HEK293T (cell line): ENCODE measurements around the gene ASB2.

ENCODE experiments used
- CTCF ChIA-PET: fragments of 350-600 bp; formaldehyde crosslinking; extraction: SDS; loops from one replicate; lab custom pipeline; 2021; ENCODE audit warnings: antibody characterized with exemption, inconsistent platforms; lab: Yijun Ruan, JAX
- POLR2A ChIA-PET: fragments of 350-600 bp; formaldehyde crosslinking; extraction: SDS; loops from one replicate; lab custom pipeline; 2020; ENCODE audit warnings: antibody characterized with exemption, inconsistent platforms; lab: Yijun Ruan, JAX
- DNase-seq: peaks from one replicate; pipeline ENCODE4 v3.0.0; 2012; ENCODE audit warnings: mixed read lengths; ENCODE audit errors: extremely low spot score
- ARNT ChIP-seq: fragments of 450-650 bp; IDR thresholded peaks from 2 replicates; pipeline ENCODE4 v1.6.1; 2017; ENCODE audit warnings: mild to moderate bottlenecking
- BHLHE40 ChIP-seq: fragments of 450-650 bp; IDR thresholded peaks from 2 replicates; pipeline ENCODE4 v1.6.1; 2016; ENCODE audit warnings: mild to moderate bottlenecking, moderate library complexity, borderline replicate concordance
- CTBP1 ChIP-seq: fragments of 450-650 bp; IDR thresholded peaks from 2 replicates; pipeline ENCODE4 v1.6.1; 2016; ENCODE audit warnings: borderline replicate concordance
- ELF4 ChIP-seq: fragments of 450-650 bp; IDR thresholded peaks from 2 replicates; pipeline ENCODE4 v1.6.1; 2017; ENCODE audit warnings: antibody characterized with exemption
- FOXA1 ChIP-seq: fragments of 450-650 bp; IDR thresholded peaks from 2 replicates; pipeline ENCODE4 v1.6.1; 2016; ENCODE audit warnings: mild to moderate bottlenecking
- FOXK2 ChIP-seq: fragments of 450-650 bp; IDR thresholded peaks from 2 replicates; pipeline ENCODE4 v1.6.1; 2016; ENCODE audit warnings: mild to moderate bottlenecking
- FOXM1 ChIP-seq: fragments of 450-650 bp; IDR thresholded peaks from 2 replicates; pipeline ENCODE4 v1.6.1; 2017; ENCODE audit warnings: mild to moderate bottlenecking, borderline replicate concordance
- HDGF ChIP-seq: fragments of 450-650 bp; IDR thresholded peaks from 2 replicates; pipeline ENCODE4 v1.6.1; 2017; ENCODE audit warnings: antibody characterized with exemption, borderline replicate concordance
- L3MBTL2 ChIP-seq: fragments of 450-650 bp; conservative IDR thresholded peaks from 2 replicates; pipeline ENCODE4 v1.6.1; 2016; ENCODE audit warnings: mild to moderate bottlenecking
- LEF1 ChIP-seq: fragments of 450-650 bp; IDR thresholded peaks from 2 replicates; pipeline ENCODE4 v1.6.1; 2017; ENCODE audit warnings: mild to moderate bottlenecking, borderline replicate concordance
- NFRKB ChIP-seq: fragments of 450-650 bp; IDR thresholded peaks from 2 replicates; pipeline ENCODE4 v1.6.1; 2016; ENCODE audit warnings: mild to moderate bottlenecking, moderate library complexity
- PKNOX1 ChIP-seq: fragments of 450-650 bp; IDR thresholded peaks from 2 replicates; pipeline ENCODE4 v1.6.1; 2016
- SP1 ChIP-seq: fragments of 450-650 bp; IDR thresholded peaks from 2 replicates; pipeline ENCODE4 v1.6.1; 2017
- SUZ12 ChIP-seq: fragments of 450-650 bp; IDR thresholded peaks from 2 replicates; pipeline ENCODE4 v1.6.1; 2016; ENCODE audit warnings: mild to moderate bottlenecking
- TARDBP ChIP-seq: fragments of 450-650 bp; IDR thresholded peaks from 2 replicates; pipeline ENCODE4 v1.6.1; 2016
- ZNF384 ChIP-seq: fragments of 450-650 bp; IDR thresholded peaks from 2 replicates; pipeline ENCODE4 v1.6.1; 2016

The ASB2 gene

GRCh38 chr14:93915070-93915705 is 61.2 kb downstream of the ASB2 start:
- TF ChIP-seq PKNOX1 (no peak), FOXK2 (no peak), FOXA1 (no peak), SP1 (no peak), FOXM1 (no peak), ARNT (no peak)
- no peak for DNase-seq
- POLR2A ChIA-PET = no interaction called here
- CTCF ChIA-PET = no interaction called here

GRCh38 chr14:93914278-93914677 is 62.1 kb downstream of the ASB2 start:
- ChIA-PET CTCF (no interaction called here), POLR2A (no interaction called here)
- TF ChIP-seq SUZ12 (no peak), PKNOX1 (no peak), FOXA1 (no peak)
- DNase-seq = no peak

GRCh38 chr14:93912782-93913181 is 63.6 kb downstream of the ASB2 start:
- ChIA-PET CTCF (no interaction called here), POLR2A (interaction anchor here (1.3 kb wide), 1 partner anchor 14 kb away, joined by 3 read pairs; the partner anchor contains the start of gene FAM181A)
- DNase-seq = no peak
- TF ChIP-seq BHLHE40 (no peak), LEF1 (no peak), CTBP1 (no peak), PKNOX1 (no peak), L3MBTL2 (no peak), ELF4 (no peak), SUZ12 (no peak), TARDBP (no peak)

- ChIA-PET POLR2A (interaction anchor here (0.7 to 1.3 kb wide), 2 partner anchors 15 to 203 kb away, joined by 3 read pairs; partner anchors contain the start of gene FAM181A), CTCF (no interaction called here)
- TF ChIP-seq FOXK2 (no peak), SUZ12 (no peak), PKNOX1 (no peak), FOXM1 (no peak), CTBP1 (no peak), ELF4 (no peak), BHLHE40 (no peak), TARDBP (no peak), L3MBTL2 (no peak), FOXA1 (no peak), ARNT (no peak), ZNF384 (no peak), NFRKB (no peak), LEF1 (no peak), SP1 (no peak), HDGF (no peak)
- no peak for DNase-seq
Measured at GRCh38 chr14:93911975-93912615, 64.3 kb downstream of the ASB2 start.

GRCh38 chr14:93909429-93910128 is 66.8 kb downstream of the ASB2 start:
- TF ChIP-seq ZNF384 (no peak), SUZ12 (no peak), BHLHE40 (no peak), TARDBP (no peak), HDGF (no peak), FOXA1 (no peak), FOXM1 (no peak), PKNOX1 (no peak), LEF1 (no peak), ELF4 (no peak), SP1 (no peak), CTBP1 (no peak), NFRKB (no peak)
- ChIA-PET CTCF (interaction anchor here (1.3 kb wide), 1 partner anchor 271 kb away, joined by 3 read pairs; no protein-coding TSS in a partner anchor), POLR2A (no interaction called here)
- DNase-seq = no peak
